Activated CD8-positive, alpha-beta memory T cell treated with anti-CD3 and anti-CD28 coated beads, Interleukin-2, amount 50 U/mL, for 24 hours (primary cell): ENCODE measurements around the gene CRBN.

Experiments
- DNase-seq: peaks from one replicate; pipeline ENCODE4 v3.0.0-alpha.2; 2020; ENCODE audit errors: extremely low read depth

The CRBN gene

GRCh38 chr3:3110299-3110630 is 69.2 kb downstream of the CRBN start, which contains the start of gene IL5RA:
TSS of gene IL5RA (minus strand) at chr3:3110374. CDS start at chr3:3104984, 5,390 bp downstream.
- no peak for DNase-seq

GRCh38 chr3:3109407-3110298 is 69.8 kb downstream of the CRBN start:
- DNase-seq = no peak

DNA sequence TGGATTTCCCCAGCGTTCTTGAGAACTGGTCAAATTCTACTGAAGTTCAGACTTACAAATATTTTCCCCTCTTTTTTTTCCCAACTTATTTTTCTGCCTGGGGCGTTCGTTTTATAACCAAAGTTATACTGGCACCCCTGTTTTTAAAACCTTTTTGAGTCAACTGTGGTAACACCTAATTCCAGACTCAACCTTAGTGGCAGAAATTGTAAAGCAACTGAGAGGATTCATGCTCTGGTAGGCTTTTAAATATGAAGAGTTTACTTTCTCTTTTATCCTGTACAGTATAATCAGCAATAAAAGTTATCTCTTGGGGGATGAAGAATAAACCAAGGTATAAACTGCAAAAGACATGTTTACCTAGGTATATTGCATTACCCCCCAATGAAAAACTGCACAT is 71.6 kb downstream of the CRBN start:
- no peak for DNase-seq

DNA sequence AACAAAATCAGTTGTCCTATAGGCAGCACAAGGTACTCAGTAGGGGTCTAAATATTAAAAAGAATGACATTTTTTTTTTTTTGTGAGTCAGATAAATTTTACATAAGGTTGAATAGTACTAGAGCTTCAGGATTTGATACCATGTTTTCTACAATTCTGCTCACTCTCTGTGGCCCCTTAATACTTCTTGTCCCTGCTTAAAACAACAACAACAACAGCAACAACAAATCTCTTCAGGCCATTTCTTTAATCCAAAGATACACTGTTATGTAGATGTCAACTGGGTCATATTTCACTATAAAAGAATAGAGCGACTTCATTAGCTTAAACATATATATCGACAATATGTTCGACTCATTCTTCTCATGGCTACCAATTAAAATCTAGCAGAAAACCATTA is 72.3 kb downstream of the CRBN start:
- DNase-seq = no peak

DNA sequence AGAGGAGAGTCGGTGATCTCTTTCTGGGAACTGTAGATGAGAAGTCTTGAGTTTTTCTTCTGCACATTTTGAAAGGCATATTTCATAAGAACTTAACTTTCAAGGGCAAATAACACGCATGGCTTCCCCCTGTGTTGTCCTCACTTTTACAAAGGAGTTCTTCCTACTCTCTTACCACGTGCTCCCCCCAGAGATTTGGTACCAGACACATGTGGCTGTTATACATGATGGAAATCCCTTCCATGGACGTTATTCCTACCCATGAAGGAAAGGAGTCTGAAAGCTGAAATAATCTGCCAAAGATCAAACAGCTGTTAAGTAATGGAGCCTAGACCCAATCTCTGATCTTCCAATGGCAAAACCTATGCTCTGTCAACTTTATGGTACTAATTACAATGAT is 73.7 kb downstream of the CRBN start:
- DNase-seq = no peak

DNA sequence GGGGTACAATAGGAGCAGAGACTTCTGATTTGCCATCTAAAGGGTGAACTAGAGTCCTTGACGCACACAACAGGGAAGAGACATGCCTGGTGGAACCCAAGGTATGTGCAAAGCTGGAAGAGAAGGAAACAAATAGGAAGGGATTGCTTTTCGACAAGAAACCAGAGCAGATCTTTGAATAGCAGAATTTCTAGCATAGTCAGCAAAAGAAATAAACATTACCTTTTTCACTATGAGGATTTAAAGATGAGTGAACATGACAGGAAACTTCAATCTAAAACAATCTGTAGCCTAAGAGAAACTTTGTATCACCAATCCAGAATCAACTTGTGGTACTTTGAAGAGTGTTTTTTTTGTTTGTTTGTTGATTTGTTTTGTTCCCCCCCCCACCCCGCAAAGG is 74.2 kb downstream of the CRBN start:
- DNase-seq = no peak

GRCh38 chr3:3102751-3103150 is 76.7 kb downstream of the CRBN start:
- DNase-seq = no peak

DNA sequence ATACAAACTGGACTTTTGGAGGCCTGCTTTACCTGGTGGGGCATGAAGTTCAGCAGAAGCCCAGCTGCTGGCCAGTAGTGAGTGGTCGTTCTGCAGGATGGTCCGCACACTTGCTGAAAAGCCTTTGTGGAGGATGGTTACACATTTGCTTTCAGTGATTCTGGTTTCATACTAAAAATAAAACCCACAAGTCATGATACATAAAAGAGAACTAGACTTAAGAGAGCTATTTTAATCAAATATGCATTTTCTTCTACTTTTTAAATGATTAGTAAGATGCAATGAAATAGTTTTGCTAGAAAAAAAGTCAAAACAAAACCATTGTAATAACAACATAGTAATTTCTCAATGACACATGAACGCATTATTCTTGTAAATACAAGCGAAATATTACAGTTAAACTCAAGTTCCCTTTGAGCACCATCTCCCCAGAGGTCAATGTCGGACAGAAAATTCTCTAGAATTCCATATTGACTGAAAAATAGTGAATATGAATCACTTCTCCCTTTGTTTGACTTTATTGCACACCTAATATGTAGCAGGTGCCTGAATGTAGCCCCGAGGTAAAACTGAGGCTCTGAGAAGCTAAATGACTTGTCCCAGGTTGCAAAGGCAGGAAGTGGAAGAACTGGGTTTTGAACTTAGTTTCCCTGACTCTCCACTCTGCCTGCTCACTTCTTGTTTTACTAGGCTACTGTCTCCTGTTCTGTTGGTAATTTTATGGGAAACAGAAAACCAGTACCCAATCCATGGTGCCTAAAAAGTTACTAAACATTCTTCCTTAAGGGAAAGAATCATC is 77.6 kb downstream of the CRBN start:
- no peak for DNase-seq
